NCI-H2107 (cell line): Measurements from ENCODE around the gene HSPA1L.
"Not testable (repeated sequence)": the region's sequence is repeated elsewhere in the genome, so short reads cannot be mapped to it uniquely, and the experiment has no call there.

Experiments used
- DNase-seq: peaks from one replicate; lab custom pipeline; 2025; lab: John Stamatoyannopoulos, UW

HSPA1L gene

DNA sequence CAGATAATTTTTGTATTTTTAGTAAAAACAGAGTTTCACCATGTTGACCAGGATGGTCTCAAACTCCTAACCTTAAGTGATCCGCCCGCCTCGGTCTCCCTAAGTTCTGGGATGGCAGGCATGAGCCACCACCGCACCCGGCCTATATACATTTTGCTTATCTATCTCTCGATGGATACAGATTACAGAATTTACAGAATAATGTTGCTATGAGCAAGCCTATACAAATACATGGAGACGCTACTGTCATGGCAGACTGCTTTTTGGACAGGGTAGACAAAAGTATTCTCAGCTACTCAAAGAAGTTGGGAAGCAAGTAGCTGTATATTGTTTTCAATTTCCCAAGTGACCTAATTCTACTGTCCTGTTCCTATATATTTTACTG lies 1.6 kb downstream of the HSPA1L start:
- DNase-seq: no peak

- DNase-seq: no peak
These were observed 3.4 kb downstream of the HSPA1L start for GRCh38 chr6:31811645-31812044.

DNA sequence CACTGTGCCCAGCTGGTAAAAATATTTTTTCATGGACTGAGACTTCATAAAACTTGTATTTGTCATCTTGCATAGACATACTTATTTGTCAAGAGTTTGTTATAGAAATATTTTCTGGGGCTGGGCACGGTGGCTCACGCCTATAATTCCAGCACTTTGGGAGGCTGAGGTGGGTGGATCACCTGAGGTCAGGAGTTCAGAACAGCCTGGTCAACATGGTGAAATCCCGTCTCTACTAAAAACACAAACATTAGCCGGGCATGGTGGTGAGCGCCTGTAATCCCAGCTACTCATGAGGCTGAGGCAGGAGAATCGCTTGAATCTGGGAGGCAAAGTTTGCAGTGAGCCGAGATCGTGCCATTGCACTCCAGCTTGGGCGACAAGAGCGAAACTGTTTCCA lies 6.5 kb downstream of the HSPA1L start:
- DNase-seq: not testable (repeated sequence)

- peak; percentile 80 for DNase-seq
These were observed 8.4 kb downstream of the HSPA1L start, which contains the start of gene LSM2 for GRCh38 chr6:31806470-31807272. Gene LSM2, minus strand, starts transcription at chr6:31806966. Its CDS starts 209 bp downstream, at chr6:31806757.

- no peak for DNase-seq
These were observed 9.1 kb downstream of the HSPA1L start for GRCh38 chr6:31805939-31806469.

DNA sequence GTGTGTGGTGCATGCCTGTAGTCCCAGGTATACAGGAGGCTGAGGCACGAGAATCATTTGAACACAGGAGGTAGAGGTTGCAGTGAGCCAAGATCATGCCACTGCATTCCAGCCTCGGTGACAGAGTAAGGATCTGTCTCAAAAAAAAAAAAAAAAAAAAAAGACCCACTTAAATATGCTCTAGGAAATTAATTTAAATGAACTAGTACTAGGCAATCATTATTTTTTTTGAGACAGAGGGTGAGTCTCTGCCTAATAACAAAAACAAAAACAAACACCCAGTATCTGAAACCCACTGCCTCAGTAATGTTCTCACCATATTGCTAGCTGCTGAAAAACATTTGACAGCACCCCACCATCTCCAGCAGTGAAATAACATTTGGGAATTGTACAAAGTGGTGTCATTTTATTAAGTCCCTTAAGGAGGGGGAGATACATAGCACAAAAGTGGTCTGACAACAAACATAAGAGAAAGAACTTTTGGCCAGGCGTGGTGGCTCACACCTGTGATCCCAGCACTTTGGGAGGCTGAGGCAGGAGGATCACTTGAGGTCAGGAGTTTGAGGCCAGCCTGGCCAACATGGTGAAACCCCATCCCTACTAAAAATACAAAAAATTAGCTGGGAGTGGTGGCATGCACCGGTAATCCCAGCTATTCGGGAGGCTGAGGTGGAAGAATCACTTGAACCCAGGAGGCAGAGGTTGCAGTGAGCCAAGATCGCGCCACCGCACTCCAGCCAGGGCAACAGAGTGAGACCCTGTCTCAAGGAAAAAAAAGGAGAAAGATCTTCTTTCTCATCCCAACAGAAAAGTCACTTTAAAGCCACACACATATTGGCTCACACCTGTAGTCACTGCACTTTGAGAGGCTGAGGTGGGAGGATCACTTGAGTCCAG lies 13.8 kb downstream of the HSPA1L start:
- not testable (repeated sequence) for DNase-seq

GRCh38 chr6:31799781-31800180 lies 15.3 kb downstream of the HSPA1L start:
- no peak for DNase-seq

GRCh38 chr6:31797588-31797987 lies 17.5 kb downstream of the HSPA1L start:
- no peak for DNase-seq

GRCh38 chr6:31796993-31797385 lies 18.1 kb downstream of the HSPA1L start:
- DNase-seq: no peak

- DNase-seq: peak; percentile 46
These were observed 19.3 kb downstream of the HSPA1L start, which contains the start of gene VARS1 for GRCh38 chr6:31795616-31796298. Gene VARS1, minus strand, starts transcription at chr6:31795752. Its CDS starts 535 bp downstream, at chr6:31795217.

GRCh38 chr6:31794866-31795615 lies 20.0 kb downstream of the HSPA1L start:
- DNase-seq: no peak

DNA sequence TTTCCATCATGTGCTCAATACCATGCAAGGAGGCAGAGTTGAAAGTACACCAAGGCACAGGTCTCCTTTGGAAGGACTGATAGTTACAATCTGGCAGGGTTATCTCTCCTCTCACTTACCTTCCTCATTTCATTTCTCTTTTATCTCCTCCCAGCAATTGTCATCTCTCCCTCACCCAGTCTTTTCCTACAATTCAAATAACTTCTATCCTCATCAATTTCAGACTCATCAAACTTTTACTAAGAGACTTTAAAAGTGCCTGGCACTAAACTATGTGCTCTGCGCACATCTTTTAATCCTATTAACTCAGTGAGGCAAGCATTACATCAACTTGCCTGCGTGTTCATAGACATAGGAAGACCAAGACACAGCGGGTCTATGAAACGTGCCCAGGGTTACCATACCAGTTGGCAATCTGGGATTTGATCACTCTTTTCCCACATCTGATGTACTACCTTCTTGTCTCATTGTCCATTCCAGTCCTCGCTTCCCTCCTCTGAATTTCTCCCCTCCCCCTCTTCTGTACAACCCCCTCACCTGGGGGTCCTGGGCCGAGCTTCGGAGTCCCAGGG lies 20.7 kb downstream of the HSPA1L start:
- no peak for DNase-seq

DNA sequence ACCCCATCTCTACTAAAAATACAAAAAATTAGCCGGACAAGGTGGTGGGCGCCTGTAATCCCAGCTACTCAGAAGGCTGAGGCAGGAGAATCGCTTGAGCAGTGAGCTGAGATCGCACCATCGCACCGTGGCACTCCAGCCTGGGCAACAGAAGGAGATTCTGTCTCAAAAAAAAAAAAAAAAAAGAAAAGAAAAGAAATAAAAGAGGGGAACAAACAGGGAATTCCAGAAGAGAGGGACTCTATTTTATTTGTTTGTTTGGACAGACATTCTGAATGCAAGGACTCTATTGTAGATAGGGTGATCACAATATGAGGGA lies 21.2 kb downstream of the HSPA1L start:
- not testable (repeated sequence) for DNase-seq

- no peak for DNase-seq
These were observed 22.3 kb downstream of the HSPA1L start for GRCh38 chr6:31792761-31793171.

DNA sequence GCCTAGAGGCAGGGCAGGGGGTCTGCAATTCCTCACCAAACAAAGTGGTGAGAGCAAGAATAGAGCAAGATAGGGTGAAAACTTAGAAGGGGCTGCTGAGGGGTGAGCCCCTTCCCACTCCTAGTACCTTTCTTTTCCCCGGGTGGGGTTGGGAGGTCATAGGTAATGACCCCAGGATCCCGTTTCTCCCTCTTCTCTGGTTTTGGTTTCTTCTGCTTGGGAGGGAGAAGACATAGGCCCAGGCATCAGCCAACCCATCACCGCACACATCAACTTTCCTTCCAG lies 23.1 kb downstream of the HSPA1L start:
- no peak for DNase-seq

DNA sequence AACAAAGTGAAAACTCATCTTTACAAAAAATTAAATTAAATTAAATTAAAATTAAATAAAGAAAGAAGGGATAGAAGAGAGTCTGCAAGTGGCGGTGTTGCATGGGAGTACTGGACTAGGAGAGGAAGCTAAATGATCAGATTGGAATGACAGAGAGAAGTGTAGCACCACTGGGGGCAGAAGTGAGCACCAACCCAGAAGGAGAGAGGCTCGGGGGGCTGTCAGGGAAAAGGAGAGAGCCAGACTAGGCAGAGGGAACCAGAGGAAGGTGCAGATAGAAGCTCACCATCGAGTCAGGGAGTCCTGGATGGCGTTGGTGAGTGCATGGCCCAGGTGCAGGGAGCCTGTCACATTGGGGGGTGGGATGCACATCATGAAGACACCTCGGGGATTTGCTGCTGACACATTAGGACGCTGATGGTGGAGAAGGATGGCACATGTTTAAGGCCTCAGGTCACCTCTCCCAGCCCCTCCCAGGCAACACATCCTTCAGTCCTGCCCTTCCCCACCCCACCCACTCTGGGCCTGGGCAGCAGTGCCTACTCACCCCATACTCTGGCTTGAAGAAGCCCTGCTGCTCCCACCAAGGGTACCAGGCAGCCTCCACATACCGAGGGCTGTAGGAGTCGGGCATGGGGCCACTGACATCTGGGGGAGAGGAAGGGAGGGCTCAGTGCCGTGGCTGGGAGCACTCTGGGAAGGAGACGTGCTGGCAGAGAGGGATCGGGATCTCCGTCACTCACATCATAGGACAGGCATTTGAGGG lies 23.6 kb downstream of the HSPA1L start:
- no peak for DNase-seq

DNA sequence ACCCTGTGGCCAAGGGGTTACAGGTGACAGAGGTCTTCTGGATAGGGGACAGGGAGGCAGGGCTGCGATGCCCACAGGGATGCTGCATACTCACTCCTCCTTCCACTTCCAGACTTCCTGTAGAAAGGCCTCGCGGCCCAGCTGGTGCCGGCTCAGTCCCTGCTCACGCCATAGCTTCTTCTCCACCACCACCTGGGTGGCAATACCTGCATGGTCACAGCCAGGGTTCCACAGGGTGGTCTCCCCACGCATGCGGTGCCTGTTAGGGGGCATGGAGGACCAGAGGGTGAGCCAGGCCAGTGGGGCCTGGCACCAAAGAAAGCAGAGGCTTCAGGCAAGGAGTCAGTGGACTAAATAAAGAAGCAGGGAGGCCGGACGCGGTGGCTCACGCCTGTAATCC lies 29.6 kb downstream of the HSPA1L start:
- no peak for DNase-seq

- no peak for DNase-seq
These were observed 30.8 kb downstream of the HSPA1L start for GRCh38 chr6:31784098-31784925.

DNA sequence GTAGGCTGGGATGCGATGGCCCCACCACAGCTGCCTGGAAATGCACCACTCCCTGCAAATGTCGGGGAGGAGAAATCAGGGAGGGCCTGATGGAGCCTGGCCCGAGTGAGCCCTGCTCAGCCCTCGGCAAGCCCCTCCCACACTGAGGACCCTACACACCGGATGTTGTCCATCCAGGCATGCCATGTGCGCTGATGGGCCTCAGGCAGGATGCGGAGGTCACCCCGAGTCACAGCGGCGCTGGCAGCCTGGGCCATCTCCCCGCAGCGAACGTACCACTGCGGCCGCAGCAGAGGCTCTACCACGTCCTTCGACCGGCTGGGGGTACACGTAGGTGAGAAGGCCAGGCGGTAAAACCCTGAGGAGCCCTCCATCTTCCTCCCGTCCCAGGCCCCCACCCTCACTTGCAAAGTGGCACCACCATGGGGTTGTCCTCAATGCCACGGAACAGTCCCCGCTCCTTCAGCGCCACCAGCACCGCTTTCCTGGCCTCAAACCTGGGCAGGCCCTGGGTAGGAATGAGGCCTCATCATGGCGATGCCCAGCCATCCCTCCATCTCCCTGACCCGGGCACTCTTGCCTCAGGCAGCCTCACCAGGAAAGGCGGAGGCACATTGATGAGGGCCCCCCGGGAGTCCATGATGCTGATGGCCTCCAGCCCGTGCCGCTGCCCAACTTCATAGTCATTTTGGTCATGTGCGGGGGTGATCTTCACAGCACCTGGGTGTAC lies 32.8 kb downstream of the HSPA1L start:
- no peak for DNase-seq
